CD4-positive, alpha-beta T cell (primary cell): ENCODE measurements around the gene STUB1. TPM values are rescaled to one million over a fixed set of nuclear protein-coding genes. Genes with fewer than 3 reads are reported as not detected.
A peak's percentile ranks its signal among the peaks of the same experiment; 100 is the strongest.

Experiments
- ATAC-seq: fragments of 200-7000 bp; cut with Tn5 transposase; one replicate; pipeline ENCODE4 v1.10.0; 2022; ENCODE audit warnings: mild to moderate bottlenecking; ENCODE audit not compliant: poor library complexity
- CTCF ChIA-PET: fragments of 350-600 bp; sonication (Branson Sonifier 250); formaldehyde crosslinking; loops from one replicate; lab custom pipeline; 2021; ENCODE audit warnings: antibody characterized with exemption, inconsistent platforms; lab: Charles Lee
- POLR2A ChIA-PET: fragments of 350-600 bp; sonication (Branson Sonifier 250); formaldehyde crosslinking; loops from one replicate; lab custom pipeline; 2021; ENCODE audit warnings: antibody characterized with exemption, inconsistent platforms; lab: Charles Lee
- DNase-seq, 14 experiments: peaks; one replicate each; pipeline ENCODE4 v3.0.0-alpha.2; 2013 to 2020; ENCODE audit warnings: mixed read lengths in 2 of 14
- H3K27ac ChIP-seq, 2 donors: one replicate each; pipeline versions ENCODE4 v1.5.1 to v1.7.0; 2013; ENCODE audit warnings: low read length in 2 of 2, low read depth in 1 of 2, mild to moderate bottlenecking in 1 of 2
- H3K27me3 ChIP-seq, 2 experiments: 1 replicate in 1 of 2; 2 replicates in 1 of 2; pipeline versions ENCODE4 v1.6.1 to v1.7.0; 2013; ENCODE audit warnings: low read length in 2 of 2, control low read depth in 1 of 2, mild to moderate bottlenecking in 1 of 2, moderate library complexity in 1 of 2; ENCODE audit not compliant: insufficient read depth in 2 of 2, control insufficient read depth in 1 of 2
- H3K36me3 ChIP-seq: one replicate; pipeline ENCODE4 v1.6.1; 2013; ENCODE audit warnings: low read length, control low read depth; ENCODE audit not compliant: insufficient read depth
- H3K4me1 ChIP-seq: one replicate; pipeline ENCODE4 v1.6.1; 2013; ENCODE audit warnings: low read length, control low read depth; ENCODE audit not compliant: insufficient read depth
- H3K4me3 ChIP-seq: one replicate; pipeline ENCODE4 v1.5.1; 2013; ENCODE audit warnings: mild to moderate bottlenecking, low read length, moderate library complexity
- H3K9me3 ChIP-seq, 2 experiments: 1 replicate in 1 of 2; 2 replicates in 1 of 2; pipeline versions ENCODE4 v1.6.1 to v1.7.0; 2013; ENCODE audit warnings: low read length in 2 of 2, mild to moderate bottlenecking in 2 of 2, control low read depth in 1 of 2, moderate library complexity in 1 of 2; ENCODE audit not compliant: control insufficient read depth in 1 of 2, insufficient read depth in 1 of 2
- H3K27ac Mint-ChIP-seq: one replicate; pipeline ENCODE4 v1.8.0; 2020; ENCODE audit warnings: mixed read lengths
- H3K27me3 Mint-ChIP-seq: one replicate; pipeline ENCODE4 v1.8.0; 2021; ENCODE audit warnings: mixed read lengths
- H3K36me3 Mint-ChIP-seq: one replicate; pipeline ENCODE4 v1.8.0; 2021; ENCODE audit warnings: low read depth, mixed read lengths
- H3K4me1 Mint-ChIP-seq: one replicate; pipeline ENCODE4 v1.8.0; 2021; ENCODE audit warnings: low read depth, mixed read lengths
- H3K4me3 Mint-ChIP-seq: one replicate; pipeline ENCODE4 v1.8.0; 2020; ENCODE audit warnings: mild to moderate bottlenecking, mixed read lengths
- H3K9me3 Mint-ChIP-seq: one replicate; pipeline ENCODE4 v1.8.0; 2020; ENCODE audit warnings: mixed read lengths
- CTCF ChIP-seq: fragments of 200-600 bp; IDR thresholded peaks from one replicate; pipeline ENCODE4 v1.8.0; 2022; ENCODE audit warnings: antibody characterized with exemption, mild to moderate bottlenecking
- intact Hi-C, 2 experiments: fragments of 100-400 bp; cut with DNase I in 1 of 2; cut with micrococcal nuclease in 1 of 2; formaldehyde crosslinking; loops; one replicate each; pipeline versions ENCODE4 v1.15.1 to v1.9.0; 2023 to 2025; cut with DNase I, micrococcal nuclease
- total RNA-seq, 174 experiments: library from RNA in 2 of 174; stranded (reverse) in 2 of 174; gene quantifications; one replicate each; pipeline ENCODE4 v1.2.3 and lab custom pipeline; 2021 to 2026

The STUB1 gene
- total RNA-seq, 2 experiments from 2014 or later = 46.9 to 53.9 TPM

DNA sequence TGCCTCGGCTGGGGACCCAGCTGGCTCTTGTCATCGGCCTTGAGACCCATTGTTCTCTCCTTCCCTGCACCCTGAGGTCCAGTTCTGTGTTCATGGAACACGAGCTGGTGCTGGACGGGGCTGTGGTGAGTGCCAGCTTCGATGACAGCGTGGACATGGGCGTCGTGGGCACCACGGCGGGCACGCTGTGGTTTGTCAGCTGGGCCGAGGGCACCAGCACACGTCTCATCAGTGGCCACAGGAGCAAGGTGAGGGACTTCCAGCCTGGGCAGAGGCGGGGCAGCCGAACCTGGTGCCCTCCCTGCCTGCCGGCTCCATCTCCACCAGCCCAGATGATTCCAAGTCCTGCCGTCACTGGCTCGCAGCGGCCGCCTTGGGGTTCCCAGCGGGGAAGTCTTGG lies 17.6 kb upstream of the STUB1 start:
- no peak for DNase-seq
- Mint-ChIP-seq H3K36me3 (no peaks in the 10 kb centered on the region), H3K27me3 (no peaks in the 10 kb centered on the region), H3K4me1 (peaks cover 9% of the 10 kb centered on the region), H3K27ac (no peak overlapping the region), H3K4me3 (no peak overlapping the region), H3K9me3 (no peaks in the 10 kb centered on the region)
- no peak for ATAC-seq
- Histone ChIP-seq H3K9me3 (no peaks in the 10 kb centered on the region), H3K36me3 (no peaks in the 10 kb centered on the region), H3K4me3 (no peak overlapping the region), H3K27me3 (no peaks in the 10 kb centered on the region), H3K4me1 (peaks cover 29% of the 10 kb centered on the region), H3K27ac (no peak overlapping the region)
- POLR2A ChIA-PET = no interaction called here
- no peak for TF ChIP-seq CTCF
- intact Hi-C loops = loop anchor here in 1 of 2 experiments (5.0 kb wide), 1 partner anchor 70 kb away; the partner anchor contains the start of gene RAB40C
- CTCF ChIA-PET = interaction anchor here (1.7 kb wide), 1 partner anchor 270 kb away, joined by 4 read pairs; no protein-coding TSS in a partner anchor

DNA sequence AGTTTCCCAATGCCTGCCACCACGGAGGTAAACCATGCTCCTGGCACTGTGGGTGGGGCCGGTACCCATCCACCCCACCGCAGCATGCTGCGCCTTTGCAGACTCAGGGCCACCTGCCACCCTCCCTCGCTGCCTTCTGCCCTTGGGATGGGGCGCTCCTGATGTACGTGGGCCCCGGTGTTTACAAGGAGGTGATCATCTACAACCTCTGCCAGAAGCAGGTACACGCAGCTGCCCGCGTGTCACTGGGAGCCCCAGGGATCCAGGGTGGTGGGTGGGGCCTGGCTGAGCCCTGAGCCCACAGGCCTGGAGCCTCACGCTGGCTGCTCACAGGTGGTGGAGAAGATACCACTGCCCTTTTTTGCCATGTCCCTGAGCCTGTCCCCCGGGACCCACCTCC lies 13.6 kb upstream of the STUB1 start:
- Histone ChIP-seq H3K4me3 (no peak overlapping the region), H3K9me3 (no peaks in the 10 kb centered on the region), H3K36me3 (peaks cover 19% of the 10 kb centered on the region), H3K27ac (no peak overlapping the region), H3K4me1 (peaks cover 31% of the 10 kb centered on the region), H3K27me3 (no peaks in the 10 kb centered on the region)
- POLR2A ChIA-PET = interaction anchor here (1.9 kb wide), 2 partner anchors 14 to 29 kb away, joined by 12 to 17 read pairs; partner anchors contain the start of gene STUB1
- H3K4me3 Mint-ChIP-seq = no peak overlapping the region
- ATAC-seq = no peak
- TF ChIP-seq CTCF = no peak
- intact Hi-C loops = no loop called here
- H3K36me3 Mint-ChIP-seq = peaks cover 6% of the 10 kb centered on the region
- H3K4me1 Mint-ChIP-seq = peaks cover 6% of the 10 kb centered on the region
- no peaks in the 10 kb centered on the region for H3K9me3 Mint-ChIP-seq
- no peak overlapping the region for H3K27ac Mint-ChIP-seq
- no peak for DNase-seq
- CTCF ChIA-PET = no interaction called here
- H3K27me3 Mint-ChIP-seq = no peaks in the 10 kb centered on the region

- H3K36me3 Mint-ChIP-seq = peaks cover 6% of the 10 kb centered on the region
- H3K27ac Mint-ChIP-seq = peak overlapping the region; percentile 75
- H3K9me3 Mint-ChIP-seq = no peaks in the 10 kb centered on the region
- Histone ChIP-seq H3K4me3 (peak overlapping the region; percentile 63), H3K27me3 (no peaks in the 10 kb centered on the region), H3K36me3 (peaks cover 24% of the 10 kb centered on the region), H3K4me1 (peaks cover 30% of the 10 kb centered on the region), H3K9me3 (no peaks in the 10 kb centered on the region), H3K27ac (peak overlapping the region; percentile 14 to 56)
- ATAC-seq = no peak
- H3K27me3 Mint-ChIP-seq = no peaks in the 10 kb centered on the region
- ChIA-PET POLR2A (interaction anchor here (0.7 to 2.0 kb wide), 12 partner anchors 9 to 315 kb away, joined by 3 to 17 read pairs (median 6); partner anchors contain the start of genes AXIN1, JMJD8, METTL26 and PIGQ), CTCF (interaction anchor here (0.6 to 1.3 kb wide), 4 partner anchors 19 to 1800 kb away, joined by 3 to 6 read pairs (median 4); no protein-coding TSS in a partner anchor)
- H3K4me1 Mint-ChIP-seq = peaks cover 6% of the 10 kb centered on the region
- DNase-seq = no peak
- intact Hi-C loops = no loop called here
- no peak for TF ChIP-seq CTCF
- peak overlapping the region; percentile 83 for H3K4me3 Mint-ChIP-seq
Observed at GRCh38 chr16:667113-667779, 13.0 kb upstream of the STUB1 start.
